Measurements from ENCODE around the gene TESK2.

DNA sequence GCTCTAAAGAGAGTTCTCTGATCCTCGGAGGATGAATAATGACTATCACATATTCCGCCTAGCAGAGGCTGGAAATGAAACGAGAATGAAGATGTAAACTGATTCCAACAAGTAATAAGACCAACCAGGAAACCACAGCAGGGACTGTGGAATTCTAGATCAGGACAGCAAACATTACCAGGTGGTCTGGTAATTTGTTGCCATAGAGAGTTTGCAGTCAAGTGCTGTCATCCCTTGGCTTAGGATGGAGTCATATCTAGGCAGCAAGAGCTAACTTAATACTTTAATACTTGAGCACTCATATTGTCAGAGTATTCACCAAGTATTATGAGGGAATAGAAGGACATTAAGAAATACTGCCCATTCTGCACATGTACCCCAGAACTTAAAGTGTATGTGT is 105.7 kb downstream of the TESK2 start:
- TF ChIP-seq, protein P1, sequence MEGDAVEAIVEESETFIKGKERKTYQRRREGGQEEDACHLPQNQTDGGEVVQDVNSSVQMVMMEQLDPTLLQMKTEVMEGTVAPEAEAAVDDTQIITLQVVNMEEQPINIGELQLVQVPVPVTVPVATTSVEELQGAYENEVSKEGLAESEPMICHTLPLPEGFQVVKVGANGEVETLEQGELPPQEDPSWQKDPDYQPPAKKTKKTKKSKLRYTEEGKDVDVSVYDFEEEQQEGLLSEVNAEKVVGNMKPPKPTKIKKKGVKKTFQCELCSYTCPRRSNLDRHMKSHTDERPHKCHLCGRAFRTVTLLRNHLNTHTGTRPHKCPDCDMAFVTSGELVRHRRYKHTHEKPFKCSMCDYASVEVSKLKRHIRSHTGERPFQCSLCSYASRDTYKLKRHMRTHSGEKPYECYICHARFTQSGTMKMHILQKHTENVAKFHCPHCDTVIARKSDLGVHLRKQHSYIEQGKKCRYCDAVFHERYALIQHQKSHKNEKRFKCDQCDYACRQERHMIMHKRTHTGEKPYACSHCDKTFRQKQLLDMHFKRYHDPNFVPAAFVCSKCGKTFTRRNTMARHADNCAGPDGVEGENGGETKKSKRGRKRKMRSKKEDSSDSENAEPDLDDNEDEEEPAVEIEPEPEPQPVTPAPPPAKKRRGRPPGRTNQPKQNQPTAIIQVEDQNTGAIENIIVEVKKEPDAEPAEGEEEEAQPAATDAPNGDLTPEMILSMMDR (IDR thresholded peaks at IDR 0.05): no peak
- no peak for TF ChIP-seq POLR2A (IDR thresholded peaks at IDR 0.05)

Measured in right lobe of liver (tissue), 4 donors.